Gastrocnemius medialis (tissue), 4 donors: ENCODE measurements around the gene SLC24A3.

ENCODE experiments used
- CTCF ChIP-seq, 5 experiments: fragments of 450-650 bp in 3 of 5; fragments of 200-600 bp in 2 of 5; sonication (generic) in 2 of 5; IDR thresholded peaks in 4 of 5; conservative IDR thresholded peaks in 1 of 5; 1 replicate in 4 of 5; 2 replicates in 1 of 5; pipeline ENCODE4 v1.5.1; 2016 to 2019; ENCODE audit warnings: antibody characterized with exemption in 5 of 5, mild to moderate bottlenecking in 3 of 5, moderate library complexity in 3 of 5
- POLR2A ChIP-seq, 2 donors: fragments of 450-650 bp; IDR thresholded peaks; one replicate each; pipeline ENCODE4 v1.6.1; 2017; ENCODE audit warnings: antibody characterized with exemption in 2 of 2, mild to moderate bottlenecking in 2 of 2, moderate library complexity in 2 of 2

DNA sequence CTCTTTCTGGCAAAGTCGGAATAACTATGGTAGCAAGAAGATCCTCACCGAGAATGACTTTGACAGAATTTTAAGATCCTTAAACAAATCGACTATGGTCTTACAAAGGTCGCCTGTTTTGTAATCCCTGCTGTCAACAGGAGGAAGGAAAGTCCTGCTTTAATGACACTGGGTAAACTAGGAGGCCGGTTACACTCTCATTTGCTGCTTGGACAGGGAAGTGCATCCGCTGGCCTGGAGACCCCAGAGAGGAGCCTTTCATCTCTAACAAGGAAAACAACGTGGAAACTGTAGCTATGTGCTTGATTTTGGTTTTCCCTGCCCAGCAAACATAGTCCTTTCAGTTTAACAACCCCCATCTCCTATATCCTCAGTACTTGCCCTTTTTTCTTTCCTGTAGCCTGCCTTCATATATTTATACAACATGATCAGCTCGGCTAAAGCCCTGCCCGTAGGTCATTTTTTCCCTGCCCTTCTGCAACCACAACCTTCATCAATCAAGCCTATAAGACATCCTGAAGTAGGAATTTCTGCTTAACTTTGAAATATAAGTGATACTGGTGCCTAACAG, 448.5 kb downstream of the SLC24A3 start:
- no peak for TF ChIP-seq CTCF (IDR thresholded peaks at IDR 0.05 in 4 of 5, conservative IDR thresholded peaks at IDR 0.05 in 1 of 5)
- TF ChIP-seq POLR2A (IDR thresholded peaks at IDR 0.05): no peak
